ENCODE results near the gene AMDHD1. TPM values are rescaled to one million over a fixed set of nuclear protein-coding genes. Genes with fewer than 3 reads are reported as not detected.

AMDHD1 gene
- total RNA-seq, 3 donors from 2014 or later: 0.98 to 2.8 (median 1.3) TPM

DNA sequence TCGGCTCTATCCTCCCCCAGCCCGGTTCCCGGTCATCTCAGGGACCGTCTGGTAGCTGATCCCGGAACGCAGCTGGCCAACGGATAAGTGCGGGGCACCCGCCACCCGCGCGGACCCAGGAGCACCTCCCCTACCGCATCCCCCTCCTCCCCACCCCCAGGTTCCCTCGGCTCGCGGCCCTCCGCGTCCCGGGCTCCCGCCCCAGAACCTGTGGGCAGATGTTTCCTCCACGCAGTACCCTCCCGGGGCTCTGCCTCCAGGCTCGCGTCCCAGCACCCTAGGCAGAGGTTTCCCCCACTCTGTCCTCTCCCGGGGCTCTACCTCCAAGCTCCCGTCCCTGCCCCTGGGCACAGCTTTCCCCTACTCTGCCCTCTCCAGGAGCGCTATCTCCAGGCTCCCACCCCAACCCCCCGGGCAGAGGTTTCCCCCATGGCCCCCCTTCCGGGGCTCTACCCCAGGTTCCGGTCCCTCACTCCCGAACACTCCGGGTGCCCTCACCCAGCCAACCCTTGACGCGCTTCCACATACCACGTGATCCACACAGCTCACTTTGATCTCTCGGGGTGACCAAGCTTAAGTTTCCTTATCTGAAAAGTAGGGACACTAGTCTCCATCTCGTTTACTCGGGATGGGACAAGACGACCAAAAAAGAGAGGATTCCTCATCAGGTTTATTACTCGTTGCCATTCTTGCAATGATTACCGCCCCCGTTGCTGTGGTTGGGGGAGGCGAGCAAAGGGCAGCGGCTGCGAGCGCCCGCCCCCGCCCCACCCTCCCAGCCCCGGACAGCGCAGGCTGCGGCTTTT lies 404 bp upstream of the AMDHD1 start, which contains the start of gene CCDC38:
Gene CCDC38 (minus strand): TSS at position 91 of the 806 bp plus-strand sequence. CDS start 6,105 bp downstream, outside the sequence.
- Histone ChIP-seq H3K9me3 (no peaks in the 10 kb centered on the region), H3K4me3 (peak within 1 kb of the TSS; percentile 65 to 77 (median 76)), H3K4me1 (no peaks in the 10 kb centered on the region), H3K36me3 (no peaks in the 10 kb centered on the region), H3K27me3 (no peaks in the 10 kb centered on the region), H3K27ac (peak within 1 kb of the TSS; percentile 91 to 94)
- DNase-seq (ENCODE audit: low spot score in 2 of 2): peak; percentile 65
- intact Hi-C loops (cut with DNase I; ENCODE audit: low total_unique reads): no loop called here
- TF ChIP-seq, protein P1, sequence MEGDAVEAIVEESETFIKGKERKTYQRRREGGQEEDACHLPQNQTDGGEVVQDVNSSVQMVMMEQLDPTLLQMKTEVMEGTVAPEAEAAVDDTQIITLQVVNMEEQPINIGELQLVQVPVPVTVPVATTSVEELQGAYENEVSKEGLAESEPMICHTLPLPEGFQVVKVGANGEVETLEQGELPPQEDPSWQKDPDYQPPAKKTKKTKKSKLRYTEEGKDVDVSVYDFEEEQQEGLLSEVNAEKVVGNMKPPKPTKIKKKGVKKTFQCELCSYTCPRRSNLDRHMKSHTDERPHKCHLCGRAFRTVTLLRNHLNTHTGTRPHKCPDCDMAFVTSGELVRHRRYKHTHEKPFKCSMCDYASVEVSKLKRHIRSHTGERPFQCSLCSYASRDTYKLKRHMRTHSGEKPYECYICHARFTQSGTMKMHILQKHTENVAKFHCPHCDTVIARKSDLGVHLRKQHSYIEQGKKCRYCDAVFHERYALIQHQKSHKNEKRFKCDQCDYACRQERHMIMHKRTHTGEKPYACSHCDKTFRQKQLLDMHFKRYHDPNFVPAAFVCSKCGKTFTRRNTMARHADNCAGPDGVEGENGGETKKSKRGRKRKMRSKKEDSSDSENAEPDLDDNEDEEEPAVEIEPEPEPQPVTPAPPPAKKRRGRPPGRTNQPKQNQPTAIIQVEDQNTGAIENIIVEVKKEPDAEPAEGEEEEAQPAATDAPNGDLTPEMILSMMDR (IDR thresholded peaks at IDR 0.05): no peak
- peak in 2 of 3 donors; percentile 5 to 17 for TF ChIP-seq POLR2AphosphoS5 (IDR thresholded peaks at IDR 0.05)

DNA sequence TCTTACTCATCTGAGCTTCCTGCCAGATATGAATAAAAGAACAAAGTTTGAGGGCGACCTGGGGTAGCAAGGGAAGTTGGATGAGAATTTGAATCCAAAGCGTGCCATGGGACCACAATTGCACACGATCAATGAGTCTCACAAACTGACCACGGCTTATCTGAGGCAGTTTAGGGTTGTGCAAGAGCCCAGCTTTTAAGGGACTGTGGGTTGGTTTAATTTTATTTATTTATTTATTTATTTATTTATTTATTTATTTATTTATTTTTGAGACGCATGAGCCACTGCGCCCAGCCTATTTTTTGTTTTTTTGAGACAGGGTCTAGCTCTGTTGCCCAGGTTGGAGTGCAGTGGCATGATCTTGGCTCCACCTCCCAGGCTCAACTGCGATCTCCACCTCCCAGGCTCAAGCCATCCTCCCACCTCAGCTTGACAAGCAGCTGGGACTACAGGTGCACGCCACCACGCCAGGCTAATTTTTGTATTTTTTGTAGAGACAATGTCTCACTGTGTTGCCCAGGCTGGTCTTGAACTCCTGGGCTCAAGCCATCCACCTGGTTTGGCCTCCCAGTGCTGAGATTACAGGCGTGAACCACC lies 1.1 kb downstream of the AMDHD1 start:
- TF ChIP-seq POLR2A (IDR thresholded peaks at IDR 0.05) (no peak), POLR2AphosphoS5 (IDR thresholded peaks at IDR 0.05) (no peak)
- TF ChIP-seq, protein P1 (IDR thresholded peaks at IDR 0.05): no peak

DNA sequence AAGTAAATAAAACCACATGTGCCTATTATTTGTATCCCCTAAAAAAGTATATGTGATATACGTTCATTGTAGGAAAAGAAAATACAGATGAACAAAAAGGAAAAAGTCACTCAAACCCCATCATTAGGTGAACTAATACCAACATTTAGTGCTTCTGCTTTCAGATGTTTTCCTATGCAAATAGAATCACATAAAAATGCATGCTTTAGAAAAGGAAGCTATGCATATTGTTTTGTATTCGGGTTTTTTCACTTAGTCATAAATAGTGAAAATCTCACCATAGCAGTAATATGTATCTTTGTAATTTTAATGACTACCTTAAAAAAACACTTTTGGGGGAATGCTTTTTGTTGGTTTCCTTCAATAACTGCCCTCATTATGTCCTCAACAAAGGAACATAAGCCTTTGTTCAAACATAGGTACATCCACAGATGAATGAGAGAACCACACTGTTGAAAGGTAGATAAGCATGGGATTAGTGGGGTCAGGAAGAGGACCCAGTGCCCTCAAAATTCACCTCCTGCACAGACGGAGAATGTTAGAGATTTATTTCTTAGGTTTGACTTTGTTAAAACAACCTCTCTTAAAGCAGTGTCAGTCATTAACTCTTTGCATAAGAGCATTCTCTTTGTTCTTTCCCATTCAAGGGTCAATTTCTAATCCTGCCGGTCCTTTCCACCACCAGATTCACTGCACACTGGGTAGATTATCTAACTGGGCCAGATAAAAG lies 6.5 kb downstream of the AMDHD1 start:
- no peaks in the 10 kb centered on the region for H3K36me3 ChIP-seq
- intact Hi-C loops (cut with DNase I; ENCODE audit: low total_unique reads): no loop called here
- H3K27ac ChIP-seq: no peak overlapping the region
- TF ChIP-seq, protein P1 (IDR thresholded peaks at IDR 0.05): no peak
- TF ChIP-seq POLR2A (IDR thresholded peaks at IDR 0.05) (no peak), POLR2AphosphoS5 (IDR thresholded peaks at IDR 0.05) (no peak)
- no peak for DNase-seq (ENCODE audit: low spot score in 2 of 2)
- no peaks in the 10 kb centered on the region for H3K9me3 ChIP-seq
- H3K4me1 ChIP-seq: no peaks in the 10 kb centered on the region
- H3K4me3 ChIP-seq: no peak overlapping the region
- H3K27me3 ChIP-seq: no peaks in the 10 kb centered on the region

More for the DNA sequence above, 1.1 kb downstream of the AMDHD1 start:
- H3K27ac ChIP-seq: no peak overlapping the region
- H3K4me1 ChIP-seq: no peaks in the 10 kb centered on the region
- intact Hi-C loops (cut with DNase I; ENCODE audit: low total_unique reads): no loop called here
- no peaks in the 10 kb centered on the region for H3K9me3 ChIP-seq
- H3K4me3 ChIP-seq: no peak overlapping the region
- H3K27me3 ChIP-seq: no peaks in the 10 kb centered on the region
- DNase-seq (ENCODE audit: low spot score in 2 of 2): no peak
- no peaks in the 10 kb centered on the region for H3K36me3 ChIP-seq

DNA sequence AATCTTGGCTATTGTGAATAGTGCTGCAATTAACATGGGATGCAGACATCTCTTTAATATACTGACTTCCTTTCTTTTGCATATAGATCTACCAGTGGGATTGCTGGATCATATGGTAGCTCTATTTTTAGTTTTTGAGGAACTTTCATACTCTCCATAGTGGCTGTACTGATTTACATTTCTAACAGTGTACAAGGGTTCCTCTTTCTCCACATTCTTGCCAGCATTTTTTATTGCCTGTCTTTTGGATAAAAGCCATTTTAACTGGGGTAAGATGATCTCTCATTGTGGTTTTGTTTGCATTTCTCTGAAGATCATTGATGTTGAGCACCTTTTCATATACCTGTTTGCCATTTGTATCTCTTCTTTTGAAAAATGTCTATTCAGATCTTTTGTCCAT lies 8.4 kb downstream of the AMDHD1 start:
- TF ChIP-seq, protein P1 (IDR thresholded peaks at IDR 0.05): no peak
- TF ChIP-seq POLR2A (IDR thresholded peaks at IDR 0.05) (no peak), POLR2AphosphoS5 (IDR thresholded peaks at IDR 0.05) (no peak)
- H3K27ac ChIP-seq: no peak overlapping the region
- no peaks in the 10 kb centered on the region for H3K9me3 ChIP-seq
- no peak overlapping the region for H3K4me3 ChIP-seq
- intact Hi-C loops (cut with DNase I; ENCODE audit: low total_unique reads): no loop called here
- H3K36me3 ChIP-seq: no peaks in the 10 kb centered on the region
- H3K4me1 ChIP-seq: no peaks in the 10 kb centered on the region
- no peak for DNase-seq (ENCODE audit: low spot score in 2 of 2)
- H3K27me3 ChIP-seq: no peaks in the 10 kb centered on the region
